Activated T-cell treated with anti-CD3 and anti-CD28 coated beads, Interleukin-2, amount 50 U/mL, for 72 hours (primary cell): Measurements from ENCODE around the gene TMLHE. TPM values are rescaled to one million over a fixed set of nuclear protein-coding genes. Genes with fewer than 3 reads are reported as not detected.
"Not testable (repeated sequence)": the region's sequence is repeated elsewhere in the genome, so short reads cannot be mapped to it uniquely, and the experiment has no call there.

Source experiments
- ATAC-seq, 2 donors: fragments of 150-1000 bp; cut with Tn5 transposase; replicated peaks in 1 of 2; 2 replicates each; pipeline ENCODE4 v1.10.0; 2021; ENCODE audit warnings: moderate library complexity in 2 of 2, mild to moderate bottlenecking in 1 of 2
- DNase-seq, 2 donors: peaks; one replicate each; pipeline ENCODE4 v3.0.0; 2021 to 2022; ENCODE audit warnings: mixed read lengths in 1 of 2
- H3K27ac Mint-ChIP-seq: one replicate; pipeline ENCODE4 v1.8.0; 2022; ENCODE audit warnings: mild to moderate bottlenecking, moderate library complexity, mixed read lengths
- H3K27me3 Mint-ChIP-seq: one replicate; pipeline ENCODE4 v1.8.0; 2022; ENCODE audit warnings: low read depth, mixed read lengths
- H3K36me3 Mint-ChIP-seq, 2 donors: one replicate each; pipeline ENCODE4 v1.8.0; 2022; ENCODE audit warnings: mixed read lengths in 2 of 2, mild to moderate bottlenecking in 1 of 2; ENCODE audit not compliant: insufficient read depth in 2 of 2
- H3K4me1 Mint-ChIP-seq: one replicate; pipeline ENCODE4 v1.8.0; 2022; ENCODE audit warnings: low read depth, mixed read lengths
- H3K4me3 Mint-ChIP-seq, 2 donors: one replicate each; pipeline ENCODE4 v1.8.0; 2022; ENCODE audit warnings: mild to moderate bottlenecking in 2 of 2, mixed read lengths in 2 of 2, moderate library complexity in 2 of 2
- H3K9me3 Mint-ChIP-seq, 2 donors: one replicate each; pipeline ENCODE4 v1.8.0; 2022; ENCODE audit warnings: mixed read lengths in 2 of 2
- total RNA-seq, 2 donors: library from RNA; stranded (reverse); gene quantifications; one replicate each; pipeline ENCODE4 v1.2.3, GENCODE V29; 2022

Gene TMLHE
- total RNA-seq, 2 donors from 2014 or later: 19.5 to 20.7 TPM

DNA sequence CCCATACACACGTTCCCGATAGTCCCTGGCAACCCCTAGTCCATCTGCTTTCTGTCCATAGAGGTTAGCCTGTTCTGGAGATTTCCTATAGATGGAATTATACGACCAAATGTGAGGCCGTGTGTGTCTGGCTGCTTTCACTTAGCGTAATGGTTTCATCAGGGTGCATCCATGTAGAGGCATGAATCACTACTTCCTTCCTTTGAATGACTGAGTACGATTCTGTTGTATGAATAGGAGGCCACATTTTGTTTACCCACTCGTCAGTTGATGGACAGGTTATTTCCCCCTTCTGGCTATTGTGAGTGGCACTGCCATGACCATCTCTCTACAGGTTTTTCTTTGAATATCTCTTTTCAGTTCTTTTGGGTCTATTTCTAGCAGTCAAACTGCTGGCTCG, 152.3 kb downstream of the TMLHE start:
- DNase-seq, H3K9me3 Mint-ChIP-seq, H3K27ac Mint-ChIP-seq, H3K4me3 Mint-ChIP-seq, H3K27me3 Mint-ChIP-seq, H3K4me1 Mint-ChIP-seq, H3K36me3 Mint-ChIP-seq: not testable (repeated sequence)
- ATAC-seq: peak; percentile 55 to 66

DNA sequence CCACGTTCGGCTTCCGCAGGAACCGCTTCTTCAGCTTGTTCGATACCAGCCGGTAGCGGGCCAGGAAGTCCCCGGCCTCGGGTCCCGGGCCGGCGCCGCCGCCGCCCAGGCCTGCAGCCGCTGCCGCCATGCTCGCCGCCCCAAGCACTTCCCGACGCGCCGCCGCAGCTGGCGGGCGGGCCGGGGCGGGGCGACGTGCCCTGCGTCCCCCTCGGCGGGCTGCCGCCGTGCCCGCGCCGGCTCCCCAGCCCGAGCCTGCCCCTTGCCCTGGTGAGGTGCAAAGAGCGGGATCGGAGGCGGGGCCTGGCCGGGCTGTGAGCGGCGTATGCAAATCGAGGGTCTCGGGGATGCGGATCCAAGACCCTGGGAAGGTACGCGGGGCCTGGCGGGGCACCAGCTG, 154.3 kb downstream of the TMLHE start, which contains the start of gene F8A3:
F8A3 (minus strand) TSS at position 150 of the 400 bp plus-strand sequence; CDS start at position 130, 20 bp downstream.
- not testable (repeated sequence) for DNase-seq, H3K9me3 Mint-ChIP-seq, H3K36me3 Mint-ChIP-seq, H3K27me3 Mint-ChIP-seq, H3K4me1 Mint-ChIP-seq, H3K27ac Mint-ChIP-seq, H3K4me3 Mint-ChIP-seq
- peak; percentile 77 to 79 for ATAC-seq

DNA sequence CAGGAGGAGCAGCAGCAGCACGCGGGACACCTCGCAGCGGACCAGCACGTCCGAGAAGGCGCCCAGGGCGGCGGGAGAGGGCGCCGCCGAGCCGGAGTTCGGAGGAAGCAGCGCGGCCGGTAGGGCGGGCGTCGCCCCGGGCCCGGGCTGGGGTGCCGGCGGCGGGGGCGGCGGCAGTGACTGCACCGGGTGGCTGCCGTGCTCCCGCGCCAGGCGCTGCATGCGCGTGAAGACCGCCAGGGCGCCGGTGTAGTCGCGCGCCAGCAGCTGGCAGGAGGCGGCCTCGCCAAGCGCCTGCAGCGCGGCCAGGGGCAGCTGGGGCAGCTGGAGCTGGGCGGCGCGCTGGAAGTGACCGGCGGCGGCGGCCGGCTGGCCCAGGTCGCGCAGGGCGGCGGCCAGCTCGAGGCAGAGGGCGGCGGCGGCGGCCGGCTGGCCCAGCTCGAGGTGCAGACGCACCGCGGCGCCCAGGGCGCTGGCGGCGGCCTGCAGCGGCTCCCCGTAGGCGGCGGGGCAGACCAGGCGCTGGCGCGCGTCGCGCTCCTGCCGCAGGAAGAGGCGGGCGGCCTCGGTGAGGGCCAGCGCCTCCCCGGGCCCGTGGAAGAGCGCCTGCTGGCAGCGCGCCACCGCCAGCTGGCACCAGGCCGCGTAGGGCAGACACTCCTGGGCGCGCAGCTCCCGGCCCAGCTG, 154.8 kb downstream of the TMLHE start:
- H3K27me3 Mint-ChIP-seq, H3K4me3 Mint-ChIP-seq, H3K36me3 Mint-ChIP-seq, H3K4me1 Mint-ChIP-seq, H3K27ac Mint-ChIP-seq, DNase-seq, H3K9me3 Mint-ChIP-seq: not testable (repeated sequence)
- ATAC-seq: peak; percentile 56 to 67

DNA sequence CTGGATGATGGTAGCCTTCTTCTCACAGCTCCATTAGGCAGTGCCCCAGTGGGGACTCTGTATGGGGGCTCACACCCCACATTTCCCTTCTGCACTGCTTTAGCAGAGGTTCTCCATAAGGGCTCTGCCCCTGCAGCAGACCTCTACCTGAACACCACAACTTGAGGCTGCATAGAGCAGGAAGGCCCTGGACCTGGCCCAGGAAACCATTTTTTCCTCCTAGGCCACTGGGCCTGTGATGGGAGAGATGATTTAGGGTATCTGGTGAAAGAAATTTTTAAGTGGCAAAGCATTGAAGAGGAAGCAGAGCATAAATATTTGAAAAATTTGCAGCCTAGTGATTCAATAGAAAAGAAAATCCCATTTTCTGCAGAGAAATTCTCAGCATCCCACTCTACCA, 171.7 kb downstream of the TMLHE start:
- no peak for ATAC-seq
- no peak for DNase-seq
- H3K4me3 Mint-ChIP-seq: no peak overlapping the region
- H3K27ac Mint-ChIP-seq: no peak overlapping the region
- H3K36me3 Mint-ChIP-seq: peaks cover 7% of the 10 kb centered on the region in 2 donors
- no peaks in the 10 kb centered on the region for H3K4me1 Mint-ChIP-seq
- no peaks in the 10 kb centered on the region for H3K27me3 Mint-ChIP-seq
- peaks cover 6 to 15% of the 10 kb centered on the region in 2 donors for H3K9me3 Mint-ChIP-seq

Other genes starting within 250 kb of the TMLHE start
- not detected for gene F8A2, start 230.9 kb downstream of the TMLHE start, total RNA-seq
- gene F8A3, start 154.3 kb downstream of the TMLHE start, total RNA-seq: 1 to 10 TPM in 1 of 2 donors, under 1 TPM in 1; 0.23 to 5.1 TPM
- gene SPRY3, start 366 bp downstream of the TMLHE start, total RNA-seq: under 1 TPM; 0.36 to 0.46 TPM